Measurements from ENCODE around the gene AASDHPPT.

DNA sequence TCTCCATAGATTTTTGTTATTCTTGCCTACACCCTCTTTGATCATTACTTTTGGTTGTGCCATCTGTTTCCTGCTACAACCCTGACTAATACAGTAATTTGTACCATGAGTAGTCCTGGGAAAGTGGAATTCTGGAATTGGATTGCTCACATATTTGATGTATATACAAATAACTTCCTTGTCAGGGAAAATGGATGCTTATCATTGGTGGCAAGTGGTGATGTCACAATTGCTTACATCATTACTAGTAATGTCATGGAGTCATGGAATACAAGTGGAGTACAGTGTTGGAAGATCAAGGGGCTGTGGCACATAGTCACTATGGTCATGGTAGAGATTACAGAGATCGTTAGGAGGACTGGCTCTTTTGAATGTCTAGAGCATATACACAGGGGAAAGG lies 24.4 kb downstream of the AASDHPPT start:
- no peak for TF ChIP-seq EP300 (IDR thresholded peaks at IDR 0.05; ENCODE audit: borderline replicate concordance in 1 of 2, low read depth in 1 of 2, low read length in 1 of 2)
- TF ChIP-seq, protein P1, sequence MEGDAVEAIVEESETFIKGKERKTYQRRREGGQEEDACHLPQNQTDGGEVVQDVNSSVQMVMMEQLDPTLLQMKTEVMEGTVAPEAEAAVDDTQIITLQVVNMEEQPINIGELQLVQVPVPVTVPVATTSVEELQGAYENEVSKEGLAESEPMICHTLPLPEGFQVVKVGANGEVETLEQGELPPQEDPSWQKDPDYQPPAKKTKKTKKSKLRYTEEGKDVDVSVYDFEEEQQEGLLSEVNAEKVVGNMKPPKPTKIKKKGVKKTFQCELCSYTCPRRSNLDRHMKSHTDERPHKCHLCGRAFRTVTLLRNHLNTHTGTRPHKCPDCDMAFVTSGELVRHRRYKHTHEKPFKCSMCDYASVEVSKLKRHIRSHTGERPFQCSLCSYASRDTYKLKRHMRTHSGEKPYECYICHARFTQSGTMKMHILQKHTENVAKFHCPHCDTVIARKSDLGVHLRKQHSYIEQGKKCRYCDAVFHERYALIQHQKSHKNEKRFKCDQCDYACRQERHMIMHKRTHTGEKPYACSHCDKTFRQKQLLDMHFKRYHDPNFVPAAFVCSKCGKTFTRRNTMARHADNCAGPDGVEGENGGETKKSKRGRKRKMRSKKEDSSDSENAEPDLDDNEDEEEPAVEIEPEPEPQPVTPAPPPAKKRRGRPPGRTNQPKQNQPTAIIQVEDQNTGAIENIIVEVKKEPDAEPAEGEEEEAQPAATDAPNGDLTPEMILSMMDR (IDR thresholded peaks at IDR 0.05) = no peak
- TF ChIP-seq JUND (IDR thresholded peaks at IDR 0.05) = no peak
- TF ChIP-seq GATA2 (CRISPR knock-in tag; IDR thresholded peaks at IDR 0.05) = no peak
